Ramos (cell line): ENCODE results near the gene WWC2.

Experiments
- in situ Hi-C: fragments of 300-500 bp; cut with MboI; formaldehyde crosslinking; loops from one replicate; pipeline ENCODE4 v1.14.3; 2022; ENCODE audit warnings: low sequenced_read_pairs; ENCODE audit not compliant: unreplicated experiment

Gene WWC2

DNA sequence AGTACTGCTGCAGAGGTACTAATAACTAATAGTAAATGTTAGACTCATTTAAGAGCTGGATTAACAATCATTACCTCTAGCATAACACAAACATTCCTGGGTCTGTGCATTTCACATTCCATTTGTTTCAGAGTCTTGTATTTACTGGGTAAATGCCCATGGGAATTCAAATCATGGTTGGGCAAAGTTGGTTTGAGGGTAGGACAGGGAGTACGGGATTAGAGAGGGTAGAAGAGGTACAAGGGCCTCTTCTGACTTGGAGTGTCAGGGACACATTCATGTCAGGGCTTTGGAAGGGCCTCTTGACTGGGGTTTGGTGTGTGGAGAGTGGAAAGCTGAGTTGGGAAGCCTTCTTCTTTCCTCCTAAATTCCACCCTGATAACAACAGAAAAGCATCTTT lies 65.9 kb downstream of the WWC2 start:
- in situ Hi-C loops = no loop called here

GRCh38 chr4:183165376-183165775 lies 66.3 kb downstream of the WWC2 start:
- in situ Hi-C loops = no loop called here

DNA sequence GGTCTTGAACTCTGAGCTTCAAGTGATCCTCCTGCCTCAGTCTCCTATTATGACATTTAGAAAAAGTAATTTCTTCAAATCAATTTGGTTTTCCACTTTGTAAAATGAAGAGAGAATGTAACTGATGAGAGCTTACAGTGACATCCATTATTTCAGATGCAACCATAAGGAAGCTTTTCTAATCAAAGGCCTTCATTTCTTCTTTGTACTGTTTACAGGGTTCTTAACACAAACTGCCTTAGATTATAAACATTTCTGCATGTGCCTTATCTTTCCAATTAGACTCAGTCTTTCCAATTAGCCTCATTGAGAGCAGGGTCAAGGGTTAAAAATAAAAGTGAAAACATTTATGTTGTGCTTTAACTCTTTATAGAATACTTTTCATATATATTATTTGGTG lies 71.8 kb downstream of the WWC2 start:
- in situ Hi-C loops = no loop called here

GRCh38 chr4:183171484-183172267 lies 72.6 kb downstream of the WWC2 start:
- in situ Hi-C loops = no loop called here

GRCh38 chr4:183172881-183173280 lies 73.8 kb downstream of the WWC2 start:
- in situ Hi-C loops = no loop called here

GRCh38 chr4:183173580-183174526 lies 74.8 kb downstream of the WWC2 start:
- in situ Hi-C loops = no loop called here

- in situ Hi-C loops = no loop called here
Observed at GRCh38 chr4:183175631-183176232, 76.7 kb downstream of the WWC2 start.

GRCh38 chr4:183177001-183177400 lies 77.9 kb downstream of the WWC2 start:
- in situ Hi-C loops = no loop called here

DNA sequence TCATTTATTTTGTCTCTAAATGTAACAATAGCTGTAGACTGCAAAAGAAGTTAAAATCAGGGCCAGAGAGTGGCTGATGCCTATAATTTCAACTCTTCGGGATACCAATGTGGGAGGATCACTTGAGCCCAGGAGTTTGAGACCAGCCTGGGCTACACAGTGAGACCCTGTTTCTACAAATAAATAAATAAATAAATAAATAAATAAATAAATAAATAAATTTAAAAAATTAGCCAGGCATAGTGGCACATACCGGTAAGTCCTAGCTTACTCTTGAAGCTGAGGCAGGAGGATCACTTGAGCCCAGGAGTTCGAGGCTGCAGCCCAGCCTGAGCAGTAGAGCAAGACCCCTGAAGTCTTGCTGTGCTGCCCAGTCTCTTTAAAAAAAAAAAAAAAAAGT lies 79.1 kb downstream of the WWC2 start:
- in situ Hi-C loops = no loop called here

GRCh38 chr4:183180096-183180495 lies 81.0 kb downstream of the WWC2 start:
- in situ Hi-C loops = no loop called here

GRCh38 chr4:183180621-183181020 lies 81.6 kb downstream of the WWC2 start:
- in situ Hi-C loops = no loop called here

DNA sequence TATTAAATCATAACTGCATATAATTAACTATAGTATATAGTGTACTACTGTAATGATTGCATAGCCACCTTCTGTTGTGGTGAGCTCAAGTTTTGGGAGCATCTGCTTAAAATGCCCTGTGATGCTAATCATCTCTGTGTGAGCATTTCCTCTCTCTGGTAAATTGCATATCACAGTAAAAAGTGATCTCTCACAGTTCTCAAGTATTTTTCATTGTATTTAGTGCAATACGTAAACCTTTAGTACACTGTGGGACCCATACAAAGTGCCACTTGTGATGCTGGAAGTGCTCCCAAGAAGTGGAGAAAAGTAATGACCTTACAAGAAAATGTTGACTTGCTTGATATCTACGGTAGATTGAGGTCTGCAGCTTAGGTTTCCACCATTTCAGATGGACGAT lies 82.0 kb downstream of the WWC2 start:
- in situ Hi-C loops = no loop called here

DNA sequence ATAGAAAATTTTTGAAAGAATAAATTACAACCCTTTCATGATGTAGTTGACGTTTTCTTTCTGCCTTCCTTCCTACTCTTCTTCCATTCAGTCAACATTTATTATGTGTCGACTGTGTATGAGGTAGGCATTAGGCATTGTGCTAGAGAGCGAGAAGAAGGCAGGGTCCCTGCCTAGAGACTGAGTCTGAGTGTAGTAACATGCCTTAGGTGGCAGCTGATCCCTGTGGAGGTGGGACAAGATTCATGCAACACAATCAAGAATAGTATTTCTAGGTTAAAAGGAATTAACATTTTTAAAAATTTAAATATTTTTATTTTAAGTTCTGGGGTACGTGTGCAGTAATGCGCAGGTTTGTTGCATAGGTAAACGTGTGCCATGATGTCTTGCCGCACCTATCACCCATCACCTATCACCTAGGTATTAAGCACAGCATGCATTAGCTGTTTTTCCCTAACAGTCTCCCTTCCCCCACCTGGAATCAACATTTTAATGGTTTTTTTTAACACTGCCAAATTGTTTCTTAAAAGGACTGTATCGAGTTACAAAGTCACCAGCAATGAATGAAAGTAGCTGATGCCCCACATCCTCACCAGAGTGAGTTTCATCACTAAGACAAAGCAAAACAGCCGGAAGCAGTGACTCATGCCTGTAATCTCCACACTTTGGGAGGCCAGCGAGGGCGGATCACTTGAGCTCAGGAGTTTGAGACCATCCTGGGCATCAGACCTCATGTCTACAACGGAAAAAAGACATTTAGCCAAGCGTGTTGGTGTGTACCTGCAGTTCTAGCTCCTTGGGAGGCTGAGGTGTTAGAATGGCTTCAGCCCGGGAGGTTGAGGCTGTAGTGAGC lies 84.0 kb downstream of the WWC2 start:
- in situ Hi-C loops = no loop called here

DNA sequence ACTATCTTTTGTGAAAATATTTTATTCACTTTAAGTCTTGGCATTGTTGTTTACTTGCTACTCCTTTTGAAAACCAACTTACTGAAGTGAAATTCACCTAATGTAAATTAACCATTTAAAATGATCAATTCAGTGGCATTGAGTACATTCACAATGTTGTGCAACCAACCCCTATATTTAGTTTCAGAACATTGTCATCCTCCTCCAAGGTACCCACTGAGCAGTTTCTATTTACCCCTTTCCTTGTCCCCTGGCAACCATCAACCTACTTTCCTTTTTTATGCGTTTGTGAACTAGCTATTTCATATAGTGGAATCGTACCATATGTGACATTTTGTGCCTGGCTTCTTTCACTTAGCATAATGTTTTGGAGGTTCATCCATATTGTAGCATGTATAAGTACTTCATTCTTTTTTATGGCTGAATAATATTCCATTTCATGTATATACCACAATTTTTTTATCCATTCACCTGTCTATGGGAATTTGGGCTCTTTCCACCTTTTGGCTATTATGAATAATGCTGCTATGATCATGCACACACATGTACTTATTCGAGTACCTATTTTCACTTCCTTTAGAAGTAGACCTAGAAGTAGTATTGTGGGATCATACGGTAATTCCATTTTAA lies 85.0 kb downstream of the WWC2 start:
- in situ Hi-C loops = no loop called here

DNA sequence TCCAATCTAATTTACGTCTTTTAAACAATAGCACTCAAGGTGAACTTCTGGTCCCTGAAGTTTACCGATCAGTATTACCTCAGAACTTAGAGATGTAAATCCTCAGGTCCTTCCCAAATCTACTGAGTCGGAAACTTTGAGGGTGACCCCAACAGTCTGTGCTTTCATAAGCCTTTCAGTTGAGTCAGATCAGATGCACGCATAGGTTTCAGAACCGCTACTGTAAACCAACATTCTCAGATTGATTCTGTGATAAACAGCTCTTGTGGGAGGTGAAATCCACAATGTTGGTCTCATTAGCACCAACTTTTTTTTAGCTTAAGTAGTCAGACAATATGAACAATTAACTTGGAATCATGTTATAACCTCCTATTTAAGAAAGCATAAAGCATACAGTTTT lies 86.0 kb downstream of the WWC2 start:
- in situ Hi-C loops = no loop called here

DNA sequence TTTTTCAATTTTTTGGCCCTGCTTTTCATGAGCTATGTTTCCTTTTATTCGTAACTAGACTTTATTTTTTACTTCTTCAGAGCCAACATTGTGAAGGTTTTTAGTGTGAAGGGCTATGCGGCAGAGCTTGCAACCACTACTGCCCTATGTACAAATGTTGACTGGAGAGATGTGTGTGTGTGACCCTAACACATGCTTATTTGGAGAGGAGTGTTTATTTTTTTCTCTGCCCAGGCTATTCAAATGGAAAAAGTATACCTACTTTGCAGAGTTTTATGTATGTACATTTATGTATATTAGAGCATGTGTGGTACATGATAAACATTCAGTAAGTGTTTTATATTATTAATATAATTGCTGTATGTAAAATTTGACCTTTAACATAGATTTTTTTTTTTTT lies 86.5 kb downstream of the WWC2 start:
- in situ Hi-C loops = no loop called here

DNA sequence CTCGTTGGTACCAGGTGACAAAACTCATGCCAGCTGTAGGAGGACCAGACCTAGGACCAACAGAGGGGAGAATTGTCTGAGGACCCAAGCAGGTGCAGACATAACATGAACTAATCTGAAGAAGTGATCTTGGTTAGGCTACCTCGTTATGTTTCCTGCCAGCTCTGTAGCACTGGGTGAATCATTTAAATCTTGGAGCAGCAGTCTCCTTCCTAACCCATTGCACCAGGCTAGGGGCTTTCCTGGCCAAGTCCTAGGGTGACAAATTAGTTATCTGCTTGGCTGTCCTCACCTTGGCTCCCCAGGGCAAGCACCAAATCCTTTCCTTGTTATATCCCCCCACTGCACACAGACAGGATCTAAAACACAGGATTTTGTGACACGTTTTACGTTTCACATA lies 87.8 kb downstream of the WWC2 start:
- in situ Hi-C loops = no loop called here

GRCh38 chr4:183190900-183191527 lies 92.0 kb downstream of the WWC2 start:
- in situ Hi-C loops = no loop called here

- in situ Hi-C loops = no loop called here
Observed at GRCh38 chr4:183191630-183192029, 92.6 kb downstream of the WWC2 start.
